Measurements from ENCODE around the gene FIGNL1. TPM values are rescaled to one million over a fixed set of nuclear protein-coding genes. Genes with fewer than 3 reads are reported as not detected.

FIGNL1 gene
- total and polyA plus RNA-seq, 10 of the 15 experiments (the other 5 are each of a cell fraction or from before 2014, with no cell fraction given) = 11.5 to 37.4 (median 29.0) TPM

DNA sequence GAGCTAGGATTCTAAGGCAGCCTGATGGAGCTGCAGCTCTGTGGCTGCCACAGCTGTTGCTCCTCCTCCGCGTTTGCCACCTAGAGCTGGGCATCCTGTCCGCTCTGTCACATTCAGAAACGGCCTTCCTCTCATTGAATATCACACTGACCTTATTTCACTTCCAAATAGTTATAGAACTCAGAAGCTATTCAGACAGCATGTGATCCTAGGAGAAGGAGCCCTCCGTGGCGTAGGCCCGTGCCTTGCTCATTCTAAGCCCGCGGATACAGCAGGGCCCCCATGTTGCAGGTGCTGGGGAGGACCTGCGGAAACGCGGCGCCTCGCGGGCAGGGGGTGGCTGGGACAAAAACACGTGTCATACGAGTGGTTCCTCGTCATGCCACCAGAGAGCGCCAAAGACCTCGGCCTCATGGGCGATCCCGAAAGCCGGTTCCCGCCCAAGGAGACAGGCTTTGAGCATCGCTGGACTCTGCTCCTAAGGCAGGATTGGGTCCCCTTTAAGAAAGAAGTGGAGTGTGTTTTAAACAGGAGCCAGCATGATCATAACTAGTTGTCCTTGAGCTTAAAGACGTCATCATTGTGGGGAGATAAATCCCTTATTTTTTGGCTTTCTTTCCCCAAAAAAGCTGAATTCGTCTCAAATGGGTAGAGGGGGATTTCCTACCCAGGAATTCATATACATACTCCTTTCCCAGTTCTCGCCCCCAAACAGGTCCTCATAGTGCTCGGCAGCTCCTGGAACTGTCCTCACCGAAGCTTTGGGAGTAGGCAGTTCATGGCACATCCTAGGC lies 17.9 kb upstream of the FIGNL1 start:
- SMC1A ChIA-PET (ENCODE audit: uncharacterized antibody, unreplicated experiment) = interaction anchor here (0.6 to 2.7 kb wide), 16 partner anchors 26 to 1244 kb away, joined by 3 to 15 read pairs (median 3); partner anchors contain the start of gene ZPBP
- Histone ChIP-seq H2AFZ (ENCODE audit: control insufficient read depth, low read depth, low read length) (peak overlapping the region; percentile 63), H4K20me1 (ENCODE audit: control insufficient read depth, insufficient read depth) (no peaks in the 10 kb centered on the region), H3K4me3 (no peak overlapping the region), H3K4me1 (ENCODE audit: control insufficient read depth, insufficient read depth, low read length) (no peaks in the 10 kb centered on the region), H3K4me2 (ENCODE audit: control insufficient read depth, insufficient read depth) (peak overlapping the region; percentile 11; the same call in 1 of the 2 replicates), H3K9ac (ENCODE audit: control insufficient read depth, insufficient read depth, low read length) (no peak overlapping the region), H3K9me3 (replicated peaks; ENCODE audit: control insufficient read depth, insufficient read depth, low read length) (no peaks in the 10 kb centered on the region), H3K27ac (ENCODE audit: control insufficient read depth, insufficient read depth) (no peak overlapping the region), H3K27me3 (replicated peaks in 1 of 2; ENCODE audit: control insufficient read depth in 2 of 2, insufficient read depth in 2 of 2, low read length in 1 of 2) (no peaks in the 10 kb centered on the region; a peak in 2 of 4 replicates), H3K79me2 (ENCODE audit: control insufficient read depth, insufficient read depth, low read length) (no peaks in the 10 kb centered on the region), H3K36me3 (ENCODE audit: control insufficient read depth in 2 of 2, insufficient read depth in 2 of 2, low read length in 1 of 2) (no peaks in the 10 kb centered on the region)
- peak; percentile 25; the same call in 1 of the 2 replicates for TF ChIP-seq ATF7 (IDR thresholded peaks at IDR 0.05; ENCODE audit: low read depth)
- no peak for TF ChIP-seq SMARCA5 (IDR thresholded peaks at IDR 0.05)
- TF ChIP-seq SREBF1 (IDR thresholded peaks at IDR 0.05; ENCODE audit: low read length) = no peak
- TF ChIP-seq EED (IDR thresholded peaks at IDR 0.05; ENCODE audit: low read depth) = 0 out of 2 replicates have a peak, but pooled peaks have one; percentile 17
- peak; percentile 53; the same call in 1 of the 2 replicates for TF ChIP-seq YY1 (IDR thresholded peaks at IDR 0.05; ENCODE audit: low read depth, low read length)
- TF ChIP-seq RAD21 (IDR thresholded peaks at IDR 0.05; ENCODE audit: insufficient read depth, low read depth, low read length) = peak; percentile 85
- peak; percentile 65; the same call in 1 of the 2 replicates for TF ChIP-seq CREM (IDR thresholded peaks at IDR 0.05; ENCODE audit: low read depth)
- 0 out of 4 replicates have a peak, but pooled peaks of 1 of the 2 experiments have one; percentile 30 for TF ChIP-seq BHLHE40 (IDR thresholded peaks at IDR 0.05; ENCODE audit: borderline replicate concordance in 1 of 2, low read depth in 2 of 2, low read length in 1 of 2)
- TF ChIP-seq RB1 (IDR thresholded peaks at IDR 0.05; ENCODE audit: borderline replicate concordance) = peak; percentile 66; the same call in 1 of the 2 replicates
- peak; percentile 90 for TF ChIP-seq SMC3 (IDR thresholded peaks at IDR 0.05; ENCODE audit: borderline replicate concordance, low read length)
- TF ChIP-seq, protein P1, sequence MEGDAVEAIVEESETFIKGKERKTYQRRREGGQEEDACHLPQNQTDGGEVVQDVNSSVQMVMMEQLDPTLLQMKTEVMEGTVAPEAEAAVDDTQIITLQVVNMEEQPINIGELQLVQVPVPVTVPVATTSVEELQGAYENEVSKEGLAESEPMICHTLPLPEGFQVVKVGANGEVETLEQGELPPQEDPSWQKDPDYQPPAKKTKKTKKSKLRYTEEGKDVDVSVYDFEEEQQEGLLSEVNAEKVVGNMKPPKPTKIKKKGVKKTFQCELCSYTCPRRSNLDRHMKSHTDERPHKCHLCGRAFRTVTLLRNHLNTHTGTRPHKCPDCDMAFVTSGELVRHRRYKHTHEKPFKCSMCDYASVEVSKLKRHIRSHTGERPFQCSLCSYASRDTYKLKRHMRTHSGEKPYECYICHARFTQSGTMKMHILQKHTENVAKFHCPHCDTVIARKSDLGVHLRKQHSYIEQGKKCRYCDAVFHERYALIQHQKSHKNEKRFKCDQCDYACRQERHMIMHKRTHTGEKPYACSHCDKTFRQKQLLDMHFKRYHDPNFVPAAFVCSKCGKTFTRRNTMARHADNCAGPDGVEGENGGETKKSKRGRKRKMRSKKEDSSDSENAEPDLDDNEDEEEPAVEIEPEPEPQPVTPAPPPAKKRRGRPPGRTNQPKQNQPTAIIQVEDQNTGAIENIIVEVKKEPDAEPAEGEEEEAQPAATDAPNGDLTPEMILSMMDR (IDR thresholded peaks at IDR 0.05 in 2 of 3, conservative IDR thresholded peaks at IDR 0.05 in 1 of 3; ENCODE audit: control insufficient read depth in 2 of 3, extremely low read depth in 1 of 3, insufficient read depth in 1 of 3, low read depth in 3 of 3, low read length in 3 of 3) = peak; percentile 78 to 90 (median 85)
- no TSS peak for BruUV-seq (replicated peaks)
- DNase-seq (ENCODE audit: low read depth, low spot score) (no peak), FAIRE-seq (peak; percentile 93), ATAC-seq (peak; percentile 95)
- POLR2A ChIA-PET = no interaction called here
- intact Hi-C loops (cut with micrococcal nuclease; ENCODE audit: unreplicated experiment) (loop anchor here (1.0 to 2.0 kb wide), 4 partner anchors 165 to 693 kb away; partner anchors contain the start of gene ZPBP), in situ Hi-C loops (cut with MboI) (loop anchor here (5.0 to 10.0 kb wide), 2 partner anchors 209 to 687 kb away; no protein-coding TSS in a partner anchor)
- RAD21 ChIA-PET (ENCODE audit: unreplicated experiment) = interaction anchor here (0.6 to 3.8 kb wide), 12 partner anchors 10 to 692 kb away, joined by 3 to 27 read pairs (median 3); no protein-coding TSS in a partner anchor
- 5% methylated on average over 30 of the region's 30 CpGs for WGBS (ENCODE audit: insufficient coverage, insufficient replicate concordance, low lambda C conversion rate, missing lambda C conversion rate)
- CTCF ChIA-PET = interaction anchor here (0.7 to 5.2 kb wide), 32 partner anchors 9 to 899 kb away, joined by 3 to 61 read pairs (median 6); partner anchors contain the start of gene ZPBP
